GM23338 (cell line): ENCODE results near the gene SLC6A12. TPM values are rescaled to one million over a fixed set of nuclear protein-coding genes. Genes with fewer than 3 reads are reported as not detected.

Experiments
- ATAC-seq: fragments of 200-7000 bp; cut with Tn5 transposase; 3 replicates; pipeline ENCODE4 v1.9.1; 2020
- DNase-seq: peaks from one replicate; pipeline ENCODE4 v3.0.0-alpha.2; 2015; ENCODE audit warnings: low spot score
- H2AFZ ChIP-seq: fragments of 200-600 bp; sonication (generic); 2 replicates; pipeline ENCODE4 v1.8.0; 2016; ENCODE audit warnings: antibody characterized with exemption, mild to moderate bottlenecking, moderate library complexity
- H3F3A ChIP-seq: fragments of 200-600 bp; sonication (generic); replicated peaks from 2 replicates; pipeline ENCODE4 v1.8.0; 2017; ENCODE audit warnings: antibody characterized with exemption, mixed run types, low read depth
- H3K27ac ChIP-seq: fragments of 200-600 bp; sonication (generic); 2 replicates; pipeline ENCODE4 v1.6.1; 2016; ENCODE audit warnings: low read depth
- H3K27me3 ChIP-seq: fragments of 200-600 bp; sonication (generic); 2 replicates; pipeline ENCODE4 v1.8.0; 2016; ENCODE audit warnings: mild to moderate bottlenecking, mixed run types, moderate library complexity; ENCODE audit not compliant: insufficient read depth
- H3K36me3 ChIP-seq: fragments of 200-600 bp; sonication (generic); 2 replicates; pipeline ENCODE4 v1.8.0; 2016; ENCODE audit warnings: mild to moderate bottlenecking; ENCODE audit not compliant: insufficient read depth
- H3K4me1 ChIP-seq: fragments of 200-600 bp; sonication (generic); 2 replicates; pipeline ENCODE4 v1.8.0; 2016; ENCODE audit warnings: mild to moderate bottlenecking, moderate library complexity; ENCODE audit not compliant: insufficient read depth
- H3K4me2 ChIP-seq: fragments of 200-600 bp; sonication (generic); 2 replicates; pipeline ENCODE4 v1.7.1; 2017; ENCODE audit warnings: mixed run types
- H3K4me3 ChIP-seq: fragments of 200-600 bp; sonication (generic); 2 replicates; pipeline ENCODE4 v1.6.1; 2016; ENCODE audit warnings: mixed run types
- H3K79me2 ChIP-seq: fragments of 200-600 bp; sonication (generic); replicated peaks from 2 replicates; pipeline ENCODE4 v1.8.0; 2017; ENCODE audit warnings: mild to moderate bottlenecking; ENCODE audit not compliant: insufficient read depth
- H3K9me2 ChIP-seq: fragments of 200-600 bp; sonication (generic); 2 replicates; pipeline ENCODE4 v1.8.0; 2017; ENCODE audit not compliant: insufficient read depth
- H4K20me1 ChIP-seq: fragments of 200-600 bp; sonication (generic); replicated peaks from 2 replicates; pipeline ENCODE4 v1.8.0; 2017; ENCODE audit warnings: mild to moderate bottlenecking; ENCODE audit not compliant: insufficient read depth
- H3K27ac Mint-ChIP-seq: 2 replicates; pipeline ENCODE4 v1.8.0; 2020; ENCODE audit warnings: inconsistent platforms, mild to moderate bottlenecking, moderate library complexity, mixed read lengths
- H3K27me3 Mint-ChIP-seq: 3 replicates; pipeline ENCODE4 v1.8.0; 2022; ENCODE audit warnings: low read depth, mild to moderate bottlenecking, moderate library complexity, mixed read lengths, inconsistent platforms; ENCODE audit not compliant: insufficient read depth, poor library complexity
- H3K36me3 Mint-ChIP-seq: 3 replicates; pipeline ENCODE4 v1.8.0; 2021; ENCODE audit warnings: low read depth, mild to moderate bottlenecking, inconsistent platforms, moderate library complexity, mixed read lengths
- H3K4me1 Mint-ChIP-seq: 3 replicates; pipeline ENCODE4 v1.8.0; 2020; ENCODE audit warnings: mild to moderate bottlenecking, inconsistent platforms, mixed read lengths
- H3K4me3 Mint-ChIP-seq: 3 replicates; pipeline ENCODE4 v1.8.0; 2021; ENCODE audit warnings: moderate library complexity, mild to moderate bottlenecking, inconsistent platforms, mixed read lengths
- H3K9me3 Mint-ChIP-seq: 3 replicates; pipeline ENCODE4 v1.8.0; 2020; ENCODE audit warnings: moderate library complexity, mild to moderate bottlenecking, inconsistent platforms, mixed read lengths
- CREB1 ChIP-seq: fragments of 250-450 bp; sonication (Bioruptor Pico); IDR thresholded peaks from 2 replicates; pipeline ENCODE4 v1.5.0; 2020; ENCODE audit warnings: low read depth, mild to moderate bottlenecking, moderate library complexity
- EZH2 ChIP-seq: fragments of 200-600 bp; sonication (generic); IDR thresholded peaks from one replicate; pipeline ENCODE4 v1.8.0; 2017; ENCODE audit warnings: antibody characterized with exemption, mild to moderate bottlenecking, low read depth; ENCODE audit not compliant: unreplicated experiment
- EZH2phosphoT487 ChIP-seq: fragments of 200-600 bp; sonication (generic); IDR thresholded peaks from one replicate; pipeline ENCODE4 v1.8.1; 2018; ENCODE audit warnings: antibody characterized with exemption; ENCODE audit not compliant: unreplicated experiment
- JUNB ChIP-seq: IDR thresholded peaks from one replicate; pipeline ENCODE4 v1.6.1; 2016; ENCODE audit warnings: antibody characterized with exemption; ENCODE audit not compliant: unreplicated experiment
- NANOG ChIP-seq: IDR thresholded peaks from 2 replicates; pipeline ENCODE4 v1.6.1; 2016; ENCODE audit warnings: antibody characterized with exemption, borderline replicate concordance
- STAT1 ChIP-seq: IDR thresholded peaks from one replicate; pipeline ENCODE4 v1.6.1; 2016; ENCODE audit warnings: antibody characterized with exemption; ENCODE audit not compliant: unreplicated experiment
- ZNF114 ChIP-seq: fragments of 250-450 bp; sonication (Bioruptor Pico); IDR thresholded peaks from 2 replicates; pipeline ENCODE4 v1.5.0; 2020; ENCODE audit warnings: mild to moderate bottlenecking, moderate library complexity
- ZNF462 ChIP-seq: fragments of 250-450 bp; sonication (Bioruptor Pico); IDR thresholded peaks from 2 replicates; pipeline ENCODE4 v1.5.0; 2020; ENCODE audit warnings: mild to moderate bottlenecking, moderate library complexity
- polyA plus RNA-seq: library from polyadenylated mRNA; unstranded; fragments of >200 nt; fragmentation: Nextera tagmentation; extraction: Ambion mirVana; gene quantifications from 2 replicates; pipeline ENCODE4 v1.2.1, GENCODE V29; 2016
- total RNA-seq: library from RNA; depleted of rRNA; stranded (reverse); fragments of >200 nt; shearing (Covaris generic); gene quantifications from 2 replicates; pipeline ENCODE4 v1.2.3, GENCODE V29; 2014
- TF ChIP-seq, protein P1 (sequence below), 2 experiments: fragments of 200-600 bp in 1 of 2; sonication (generic) in 1 of 2; conservative IDR thresholded peaks; 2 replicates each; pipeline versions ENCODE4 v1.5.1 to v1.6.1; 2016 to 2017; ENCODE audit warnings: antibody characterized with exemption in 2 of 2, low read depth in 2 of 2, mild to moderate bottlenecking in 2 of 2, moderate library complexity in 1 of 2

SLC6A12 gene
- total and polyA plus RNA-seq, 2 experiments from 2014 or later: 0.56 TPM; not detected in 1

- TF ChIP-seq ZNF462 (CRISPR knock-in tag) (no peak), EZH2phosphoT487 (no peak), CREB1 (CRISPR knock-in tag) (no peak)
These were observed 28.4 kb downstream of the SLC6A12 start (continued) for GRCh38 chr12:185576-185955.

- H3K36me3 Mint-ChIP-seq: no peaks in the 10 kb centered on the region; the same call in 2 of the 3 replicates
- Histone ChIP-seq H3K36me3 (no peaks in the 10 kb centered on the region; the same call in 1 of the 2 replicates), H3K79me2 (no peaks in the 10 kb centered on the region), H4K20me1 (no peaks in the 10 kb centered on the region), H3K27me3 (peaks cover 19% of the 10 kb centered on the region; the same call in 1 of the 2 replicates), H3F3A (no peaks in the 10 kb centered on the region), H3K4me1 (peaks cover 3% of the 10 kb centered on the region; the same call in 1 of the 2 replicates), H3K4me2 (no peak overlapping the region), H3K9me2 (no peaks in the 10 kb centered on the region), H3K27ac (no peak overlapping the region), H2AFZ (no peak overlapping the region), H3K4me3 (no peak overlapping the region)
- ATAC-seq (no peak), DNase-seq (no peak)
- peaks cover 7% of the 10 kb centered on the region for H3K4me1 Mint-ChIP-seq
- H3K27me3 Mint-ChIP-seq: peaks cover 22% of the 10 kb centered on the region
- no peak overlapping the region for H3K4me3 Mint-ChIP-seq
- no peak overlapping the region for H3K27ac Mint-ChIP-seq
- peaks cover 2% of the 10 kb centered on the region; the same call in 2 of the 3 replicates for H3K9me3 Mint-ChIP-seq
- TF ChIP-seq EZH2phosphoT487: no peak
- TF ChIP-seq NANOG: no peak
- no peak for TF ChIP-seq JUNB
- TF ChIP-seq CREB1 (CRISPR knock-in tag): no peak
- TF ChIP-seq, protein P1, sequence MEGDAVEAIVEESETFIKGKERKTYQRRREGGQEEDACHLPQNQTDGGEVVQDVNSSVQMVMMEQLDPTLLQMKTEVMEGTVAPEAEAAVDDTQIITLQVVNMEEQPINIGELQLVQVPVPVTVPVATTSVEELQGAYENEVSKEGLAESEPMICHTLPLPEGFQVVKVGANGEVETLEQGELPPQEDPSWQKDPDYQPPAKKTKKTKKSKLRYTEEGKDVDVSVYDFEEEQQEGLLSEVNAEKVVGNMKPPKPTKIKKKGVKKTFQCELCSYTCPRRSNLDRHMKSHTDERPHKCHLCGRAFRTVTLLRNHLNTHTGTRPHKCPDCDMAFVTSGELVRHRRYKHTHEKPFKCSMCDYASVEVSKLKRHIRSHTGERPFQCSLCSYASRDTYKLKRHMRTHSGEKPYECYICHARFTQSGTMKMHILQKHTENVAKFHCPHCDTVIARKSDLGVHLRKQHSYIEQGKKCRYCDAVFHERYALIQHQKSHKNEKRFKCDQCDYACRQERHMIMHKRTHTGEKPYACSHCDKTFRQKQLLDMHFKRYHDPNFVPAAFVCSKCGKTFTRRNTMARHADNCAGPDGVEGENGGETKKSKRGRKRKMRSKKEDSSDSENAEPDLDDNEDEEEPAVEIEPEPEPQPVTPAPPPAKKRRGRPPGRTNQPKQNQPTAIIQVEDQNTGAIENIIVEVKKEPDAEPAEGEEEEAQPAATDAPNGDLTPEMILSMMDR (conservative IDR thresholded peaks at IDR 0.05; ENCODE audit: low read depth in 2 of 2): no peak
- TF ChIP-seq ZNF114 (CRISPR knock-in tag): no peak
- no peak for TF ChIP-seq STAT1
- TF ChIP-seq EZH2: no peak
These were observed 29.0 kb downstream of the SLC6A12 start for GRCh38 chr12:184811-185575.
